ENCODE results near the gene PARD3B.

- TF ChIP-seq POLR2A (IDR thresholded peaks at IDR 0.05; ENCODE audit: extremely low read depth, insufficient read length) (no peak), CTCF (IDR thresholded peaks at IDR 0.05; ENCODE audit: low read depth, low read length) (no peak)
Measured at GRCh38 chr2:205658068-205658467, 1112.8 kb downstream of the PARD3B start.
